GM12878 (cell line): Measurements from ENCODE around the gene SLC26A11. TPM values are rescaled to one million over a fixed set of nuclear protein-coding genes. Genes with fewer than 3 reads are reported as not detected.

Source experiments
- ATAC-seq: fragments of 200-7000 bp; cut with Tn5 transposase; 3 replicates; pipeline ENCODE4 v1.9.1; 2020; ENCODE audit warnings: mild to moderate bottlenecking, moderate library complexity
- BruUV-seq: library from RNA; stranded (reverse); fragments of 400-500 nt; replicated peaks from 2 replicates; lab custom pipeline; 2021; lab: Mats Ljungman, UMichigan
- CTCF ChIA-PET: fragments of 300-600 bp; sonication (Branson Sonifier 250); formaldehyde crosslinking; extraction: SDS; loops from one replicate; lab custom pipeline; 2021; ENCODE audit warnings: inconsistent platforms; lab: Yijun Ruan, JAX
- POLR2A ChIA-PET: fragments of 350-600 bp; formaldehyde crosslinking; extraction: SDS; loops from one replicate; lab custom pipeline; 2021; ENCODE audit warnings: inconsistent platforms; lab: Charles Lee
- RAD21 ChIA-PET: fragments of 300-600 bp; sonication (Branson Sonifier 250); formaldehyde crosslinking; loops from one replicate; lab custom pipeline; 2023; ENCODE audit warnings: antibody characterized with exemption; ENCODE audit not compliant: unreplicated experiment; lab: Charles Lee
- SMC1A ChIA-PET: fragments of 300-600 bp; sonication (Branson Sonifier 250); formaldehyde crosslinking; loops from one replicate; lab custom pipeline; 2023; ENCODE audit not compliant: unreplicated experiment, uncharacterized antibody; lab: Charles Lee
- DNase-seq: peaks from one replicate; pipeline ENCODE4 v3.0.0-alpha.2; 2011; ENCODE audit warnings: low read depth, low spot score
- FAIRE-seq: peaks from 3 replicates; lab custom pipeline; 2011; peaks lifted over from hg19 to GRCh38; lab: Jason Lieb, UNC
- H2AFZ ChIP-seq: 2 replicates; pipeline ENCODE4 v1.6.0; 2011; ENCODE audit warnings: low read depth, low read length, control low read depth; ENCODE audit not compliant: control insufficient read depth
- H3K27ac ChIP-seq: 2 replicates; pipeline ENCODE4 v1.5.1; 2011; ENCODE audit warnings: control low read depth; ENCODE audit not compliant: control insufficient read depth, insufficient read depth
- H3K27me3 ChIP-seq, 2 experiments: replicated peaks in 1 of 2; 2 replicates each; pipeline versions ENCODE4 v1.6.0 to v1.6.1; 2011; ENCODE audit warnings: low read length in 1 of 2; ENCODE audit not compliant: control insufficient read depth in 2 of 2, insufficient read depth in 2 of 2
- H3K36me3 ChIP-seq, 2 experiments: 2 replicates each; pipeline ENCODE4 v1.5.1; 2011; ENCODE audit warnings: low read length in 1 of 2; ENCODE audit not compliant: control insufficient read depth in 2 of 2, insufficient read depth in 2 of 2
- H3K4me1 ChIP-seq: 2 replicates; pipeline ENCODE4 v1.6.1; 2011; ENCODE audit warnings: mild to moderate bottlenecking, low read length, moderate library complexity, mixed read lengths; ENCODE audit not compliant: control insufficient read depth, insufficient read depth
- H3K4me2 ChIP-seq: 2 replicates; pipeline ENCODE4 v1.6.0; 2011; ENCODE audit warnings: control low read depth; ENCODE audit not compliant: control insufficient read depth, insufficient read depth
- H3K4me3 ChIP-seq: fragments of 200-600 bp; sonication (generic); 2 replicates; pipeline ENCODE4 v1.5.1; 2016
- H3K79me2 ChIP-seq: 2 replicates; pipeline ENCODE4 v1.6.0; 2011; ENCODE audit warnings: low read length; ENCODE audit not compliant: control insufficient read depth, insufficient read depth
- H3K9ac ChIP-seq: 2 replicates; pipeline ENCODE4 v1.8.0; 2011; ENCODE audit warnings: low read length, control low read depth, mixed read lengths; ENCODE audit not compliant: control insufficient read depth, insufficient read depth
- H3K9me3 ChIP-seq: replicated peaks from 3 replicates; pipeline ENCODE4 v1.5.1; 2011; ENCODE audit warnings: mild to moderate bottlenecking, low read length; ENCODE audit not compliant: control insufficient read depth, insufficient read depth
- H4K20me1 ChIP-seq: 2 replicates; pipeline ENCODE4 v1.6.0; 2011; ENCODE audit not compliant: control insufficient read depth, insufficient read depth
- CBX5 ChIP-seq: sonication (generic); IDR thresholded peaks from 2 replicates; pipeline ENCODE4 v1.6.1; 2016; ENCODE audit warnings: low read depth, moderate library complexity, mild to moderate bottlenecking, inconsistent platforms
- DPF2 ChIP-seq: fragments of 450-650 bp; IDR thresholded peaks from 2 replicates; pipeline ENCODE4 v1.6.1; 2017; ENCODE audit warnings: mild to moderate bottlenecking
- EP300 ChIP-seq, 2 experiments: fragments of 150-350 bp in 1 of 2; IDR thresholded peaks; 2 replicates each; pipeline ENCODE4 v1.6.1; 2011 to 2012; ENCODE audit warnings: low read depth in 2 of 2, low read length in 2 of 2, borderline replicate concordance in 1 of 2, improper control_type of control experiment in 1 of 2, inconsistent platforms in 1 of 2; ENCODE audit not compliant: control insufficient read depth in 1 of 2
- HDAC2 ChIP-seq: fragments of 200-600 bp; sonication (generic); IDR thresholded peaks from 2 replicates; pipeline ENCODE4 v1.6.1; 2017
- IKZF1 ChIP-seq: fragments of 450-650 bp; conservative IDR thresholded peaks from 2 replicates; pipeline ENCODE4 v1.6.1; 2017; ENCODE audit warnings: antibody characterized with exemption, mild to moderate bottlenecking
- NFXL1 ChIP-seq: fragments of 450-650 bp; IDR thresholded peaks from 2 replicates; pipeline ENCODE4 v1.6.1; 2017; ENCODE audit warnings: antibody characterized with exemption, mild to moderate bottlenecking, borderline replicate concordance
- NRF1 ChIP-seq: conservative IDR thresholded peaks from 2 replicates; pipeline ENCODE4 v1.6.1; 2011; ENCODE audit warnings: mild to moderate bottlenecking, low read depth, low read length, improper control_type of control experiment
- PML ChIP-seq: IDR thresholded peaks from 2 replicates; pipeline ENCODE4 v1.6.1; 2012; ENCODE audit warnings: low read length, inconsistent platforms
- SMAD5 ChIP-seq: IDR thresholded peaks from 2 replicates; pipeline ENCODE4 v1.6.1; 2016; ENCODE audit warnings: antibody characterized with exemption, low read depth
- SMARCA5 ChIP-seq: fragments of 450-650 bp; IDR thresholded peaks from 2 replicates; pipeline ENCODE4 v1.6.1; 2017; ENCODE audit warnings: mild to moderate bottlenecking
- SMC3 ChIP-seq: IDR thresholded peaks from 2 replicates; pipeline ENCODE4 v1.6.1; 2011; ENCODE audit warnings: low read length, improper control_type of control experiment, borderline replicate concordance
- SP1 ChIP-seq: IDR thresholded peaks from one replicate; pipeline ENCODE4 v1.6.1; 2011; ENCODE audit warnings: low read depth, low read length
- SREBF1 ChIP-seq: IDR thresholded peaks from 2 replicates; pipeline ENCODE4 v1.6.1; 2012; ENCODE audit warnings: mild to moderate bottlenecking, low read length
- SREBF2 ChIP-seq: IDR thresholded peaks from 2 replicates; pipeline ENCODE4 v1.6.1; 2012; ENCODE audit warnings: mild to moderate bottlenecking, low read length
- TBL1XR1 ChIP-seq: IDR thresholded peaks from 2 replicates; pipeline ENCODE4 v1.6.1; 2012; ENCODE audit warnings: low read depth, low read length, improper control_type of control experiment
- YBX1 ChIP-seq: fragments of 450-650 bp; IDR thresholded peaks from 2 replicates; pipeline ENCODE4 v1.6.1; 2016; ENCODE audit warnings: antibody characterized with exemption
- WGBS: methylation state at CpG from one replicate; pipeline ENCODE4 v1.1.6; 2016; ENCODE audit warnings: low lambda C conversion rate; ENCODE audit not compliant: insufficient replicate concordance, insufficient coverage; ENCODE audit errors: missing lambda C conversion rate; 5-methylcytosine and 5-hydroxymethylcytosine counted together
- in situ Hi-C: fragments of 300-500 bp; cut with MboI; formaldehyde crosslinking; loops from 9 replicates; pipeline ENCODE4 v1.14.3; 2018; ENCODE audit warnings: mixed read lengths
- intact Hi-C: fragments of 100-400 bp; cut with micrococcal nuclease; formaldehyde crosslinking; loops from one replicate; pipeline ENCODE4 v1.14.2; 2022; ENCODE audit not compliant: unreplicated experiment
- polyA plus RNA-seq, 11 experiments: library from polyadenylated mRNA; depleted of rRNA in 4 of 11; unstranded in 6 of 11; stranded (reverse) in 5 of 11; fragments of >200 nt; fragmentation: Nextera tagmentation in 4 of 11; fragmentation: Illumina TruSeq in 1 of 11; extraction: Ambion mirVana in 4 of 11; extraction: Trizol in 1 of 11; gene quantifications; 1 replicate in 1 of 11; 2 replicates in 10 of 11; pipeline versions ENCODE4 v1.2.1 to v1.2.3, GENCODE V29; 2011 to 2016; ENCODE audit warnings: inconsistent platforms in 2 of 11, missing spikeins in 2 of 11, low read depth in 1 of 11
- total RNA-seq, 4 experiments: library from RNA; depleted of rRNA in 3 of 4; stranded (reverse); fragments of >200 nt in 3 of 4; fragmentation: Illumina TruSeq in 1 of 4; extraction: Trizol in 1 of 4; gene quantifications; 2 replicates each; pipeline versions ENCODE4 v1.2.1 to v1.2.3, GENCODE V29; 2013 to 2021
- TF ChIP-seq, protein P1 (sequence below), 3 experiments: IDR thresholded peaks in 2 of 3; conservative IDR thresholded peaks in 1 of 3; 2 replicates each; pipeline ENCODE4 v1.5.1; 2011; ENCODE audit warnings: low read depth in 3 of 3, low read length in 3 of 3, mild to moderate bottlenecking in 3 of 3, control low read depth in 2 of 3, moderate library complexity in 2 of 3, inconsistent platforms in 1 of 3, mixed read lengths in 1 of 3; ENCODE audit not compliant: control insufficient read depth in 2 of 3, insufficient read depth in 1 of 3; ENCODE audit errors: extremely low read depth in 1 of 3
- TF ChIP-seq, protein P2 (sequence below): IDR thresholded peaks from 2 replicates; pipeline ENCODE4 v1.6.1; 2012; ENCODE audit warnings: low read length, inconsistent platforms
- TF ChIP-seq, protein P3 (sequence below): fragments of 450-650 bp; IDR thresholded peaks from 2 replicates; pipeline ENCODE4 v1.6.1; 2016; ENCODE audit warnings: mild to moderate bottlenecking, moderate library complexity, borderline replicate concordance

Gene SLC26A11
- total and polyA plus RNA-seq, 10 of the 15 experiments (the other 5 are each of a cell fraction or from before 2014, with no cell fraction given) = 0.05 to 4.1 (median 1.2) TPM; not detected in 1

DNA sequence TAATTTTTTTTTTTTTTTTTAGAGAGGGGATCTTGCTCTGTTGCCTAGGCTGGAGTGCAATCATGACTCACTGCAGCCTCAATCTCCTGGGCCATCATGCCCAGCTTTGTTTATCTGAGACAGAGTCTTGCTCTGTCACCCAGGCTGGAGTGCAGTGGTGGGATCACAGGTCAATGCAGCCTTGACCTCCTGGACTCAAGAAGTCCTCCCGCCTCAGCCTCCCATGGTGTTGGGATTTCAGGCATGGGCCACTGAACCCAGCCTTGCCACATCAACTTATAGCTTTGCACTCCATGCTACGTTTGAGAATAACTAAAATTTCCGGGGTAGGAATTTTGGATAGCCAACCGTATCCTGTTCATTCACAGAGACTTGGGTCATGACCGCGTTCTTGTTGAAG lies 71.0 kb downstream of the SLC26A11 start:
- ChIA-PET SMC1A (no interaction called here), CTCF (no interaction called here), POLR2A (interaction anchor here (0.7 kb wide), 1 partner anchor 494 kb away, joined by 4 read pairs; the partner anchor contains the start of gene CBX8), RAD21 (interaction anchor here (1.2 kb wide), 1 partner anchor 95 kb away, joined by 3 read pairs; no protein-coding TSS in a partner anchor)
- Histone ChIP-seq H3K79me2 (no peaks in the 10 kb centered on the region), H2AFZ (no peak overlapping the region), H3K27me3 (no peaks in the 10 kb centered on the region), H3K4me3 (no peak overlapping the region), H3K4me1 (no peaks in the 10 kb centered on the region), H3K9me3 (no peaks in the 10 kb centered on the region), H3K27ac (no peak overlapping the region), H3K36me3 (peaks cover 34 to 47% of the 10 kb centered on the region in 2 experiments), H4K20me1 (no peaks in the 10 kb centered on the region), H3K9ac (no peak overlapping the region), H3K4me2 (no peak overlapping the region)
- in situ Hi-C loops = no loop called here
- no peak for FAIRE-seq
- TF ChIP-seq SP1 (no peak), SMAD5 (no peak), PML (no peak), EP300 (IDR thresholded peaks at IDR 0.05; ENCODE audit: borderline replicate concordance in 1 of 2, control insufficient read depth in 1 of 2, low read depth in 2 of 2, low read length in 2 of 2) (no peak), SMARCA5 (no peak), YBX1 (no peak), SREBF1 (no peak), HDAC2 (no peak), TBL1XR1 (no peak), NRF1 (no peak), NFXL1 (no peak), SMC3 (no peak), DPF2 (no peak), SREBF2 (no peak), CBX5 (no peak), IKZF1 (no peak)
- TF ChIP-seq, protein P1, sequence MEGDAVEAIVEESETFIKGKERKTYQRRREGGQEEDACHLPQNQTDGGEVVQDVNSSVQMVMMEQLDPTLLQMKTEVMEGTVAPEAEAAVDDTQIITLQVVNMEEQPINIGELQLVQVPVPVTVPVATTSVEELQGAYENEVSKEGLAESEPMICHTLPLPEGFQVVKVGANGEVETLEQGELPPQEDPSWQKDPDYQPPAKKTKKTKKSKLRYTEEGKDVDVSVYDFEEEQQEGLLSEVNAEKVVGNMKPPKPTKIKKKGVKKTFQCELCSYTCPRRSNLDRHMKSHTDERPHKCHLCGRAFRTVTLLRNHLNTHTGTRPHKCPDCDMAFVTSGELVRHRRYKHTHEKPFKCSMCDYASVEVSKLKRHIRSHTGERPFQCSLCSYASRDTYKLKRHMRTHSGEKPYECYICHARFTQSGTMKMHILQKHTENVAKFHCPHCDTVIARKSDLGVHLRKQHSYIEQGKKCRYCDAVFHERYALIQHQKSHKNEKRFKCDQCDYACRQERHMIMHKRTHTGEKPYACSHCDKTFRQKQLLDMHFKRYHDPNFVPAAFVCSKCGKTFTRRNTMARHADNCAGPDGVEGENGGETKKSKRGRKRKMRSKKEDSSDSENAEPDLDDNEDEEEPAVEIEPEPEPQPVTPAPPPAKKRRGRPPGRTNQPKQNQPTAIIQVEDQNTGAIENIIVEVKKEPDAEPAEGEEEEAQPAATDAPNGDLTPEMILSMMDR (IDR thresholded peaks at IDR 0.05 in 2 of 3, conservative IDR thresholded peaks at IDR 0.05 in 1 of 3; ENCODE audit: control insufficient read depth in 2 of 3, extremely low read depth in 1 of 3, insufficient read depth in 1 of 3, low read depth in 3 of 3, low read length in 3 of 3) = no peak
- TF ChIP-seq, protein P2, sequence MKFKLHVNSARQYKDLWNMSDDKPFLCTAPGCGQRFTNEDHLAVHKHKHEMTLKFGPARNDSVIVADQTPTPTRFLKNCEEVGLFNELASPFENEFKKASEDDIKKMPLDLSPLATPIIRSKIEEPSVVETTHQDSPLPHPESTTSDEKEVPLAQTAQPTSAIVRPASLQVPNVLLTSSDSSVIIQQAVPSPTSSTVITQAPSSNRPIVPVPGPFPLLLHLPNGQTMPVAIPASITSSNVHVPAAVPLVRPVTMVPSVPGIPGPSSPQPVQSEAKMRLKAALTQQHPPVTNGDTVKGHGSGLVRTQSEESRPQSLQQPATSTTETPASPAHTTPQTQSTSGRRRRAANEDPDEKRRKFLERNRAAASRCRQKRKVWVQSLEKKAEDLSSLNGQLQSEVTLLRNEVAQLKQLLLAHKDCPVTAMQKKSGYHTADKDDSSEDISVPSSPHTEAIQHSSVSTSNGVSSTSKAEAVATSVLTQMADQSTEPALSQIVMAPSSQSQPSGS = no peak
- TF ChIP-seq, protein P3, sequence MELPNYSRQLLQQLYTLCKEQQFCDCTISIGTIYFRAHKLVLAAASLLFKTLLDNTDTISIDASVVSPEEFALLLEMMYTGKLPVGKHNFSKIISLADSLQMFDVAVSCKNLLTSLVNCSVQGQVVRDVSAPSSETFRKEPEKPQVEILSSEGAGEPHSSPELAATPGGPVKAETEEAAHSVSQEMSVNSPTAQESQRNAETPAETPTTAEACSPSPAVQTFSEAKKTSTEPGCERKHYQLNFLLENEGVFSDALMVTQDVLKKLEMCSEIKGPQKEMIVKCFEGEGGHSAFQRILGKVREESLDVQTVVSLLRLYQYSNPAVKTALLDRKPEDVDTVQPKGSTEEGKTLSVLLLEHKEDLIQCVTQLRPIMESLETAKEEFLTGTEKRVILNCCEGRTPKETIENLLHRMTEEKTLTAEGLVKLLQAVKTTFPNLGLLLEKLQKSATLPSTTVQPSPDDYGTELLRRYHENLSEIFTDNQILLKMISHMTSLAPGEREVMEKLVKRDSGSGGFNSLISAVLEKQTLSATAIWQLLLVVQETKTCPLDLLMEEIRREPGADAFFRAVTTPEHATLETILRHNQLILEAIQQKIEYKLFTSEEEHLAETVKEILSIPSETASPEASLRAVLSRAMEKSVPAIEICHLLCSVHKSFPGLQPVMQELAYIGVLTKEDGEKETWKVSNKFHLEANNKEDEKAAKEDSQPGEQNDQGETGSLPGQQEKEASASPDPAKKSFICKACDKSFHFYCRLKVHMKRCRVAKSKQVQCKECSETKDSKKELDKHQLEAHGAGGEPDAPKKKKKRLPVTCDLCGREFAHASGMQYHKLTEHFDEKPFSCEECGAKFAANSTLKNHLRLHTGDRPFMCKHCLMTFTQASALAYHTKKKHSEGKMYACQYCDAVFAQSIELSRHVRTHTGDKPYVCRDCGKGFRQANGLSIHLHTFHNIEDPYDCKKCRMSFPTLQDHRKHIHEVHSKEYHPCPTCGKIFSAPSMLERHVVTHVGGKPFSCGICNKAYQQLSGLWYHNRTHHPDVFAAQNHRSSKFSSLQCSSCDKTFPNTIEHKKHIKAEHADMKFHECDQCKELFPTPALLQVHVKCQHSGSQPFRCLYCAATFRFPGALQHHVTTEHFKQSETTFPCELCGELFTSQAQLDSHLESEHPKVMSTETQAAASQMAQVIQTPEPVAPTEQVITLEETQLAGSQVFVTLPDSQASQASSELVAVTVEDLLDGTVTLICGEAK = no peak
- WGBS = 91% methylated on average over 6 of the region's 6 CpGs
- no TSS peak for BruUV-seq
- no peak for ATAC-seq
- intact Hi-C loops = no loop called here
- no peak for DNase-seq
